RWPE2 (cell line): Measurements from ENCODE around the gene B4GALT7.
A peak's percentile ranks its signal among the peaks of the same experiment; 100 is the strongest.

ENCODE experiments used
- ATAC-seq: fragments of 200-7000 bp; cut with Tn5 transposase; 3 replicates; pipeline ENCODE4 v1.9.1; 2021; ENCODE audit warnings: low read depth
- DNase-seq: peaks from one replicate; pipeline ENCODE4 v3.0.0-alpha.2; 2020; ENCODE audit warnings: low spot score
- H3K27ac ChIP-seq: fragments of 450-650 bp; 2 replicates; pipeline ENCODE4 v1.5.1; 2017; ENCODE audit warnings: mild to moderate bottlenecking; ENCODE audit not compliant: poor library complexity, severe bottlenecking
- H3K27me3 ChIP-seq: fragments of 250-450 bp; sonication (Bioruptor Pico); 2 replicates; pipeline ENCODE4 v1.5.1; 2021; ENCODE audit warnings: mild to moderate bottlenecking, moderate library complexity; ENCODE audit not compliant: insufficient read depth, poor library complexity, severe bottlenecking
- H3K36me3 ChIP-seq: fragments of 250-450 bp; sonication (Bioruptor Pico); 2 replicates; pipeline ENCODE4 v1.5.1; 2020; ENCODE audit warnings: low read depth, mild to moderate bottlenecking, moderate library complexity
- H3K4me1 ChIP-seq: fragments of 250-450 bp; sonication (Bioruptor Pico); 2 replicates; pipeline ENCODE4 v1.5.1; 2021; ENCODE audit warnings: mild to moderate bottlenecking, moderate library complexity; ENCODE audit not compliant: insufficient read depth, poor library complexity, severe bottlenecking
- H3K4me3 ChIP-seq: fragments of 250-450 bp; sonication (Bioruptor Pico); 2 replicates; pipeline ENCODE4 v1.5.1; 2021; ENCODE audit warnings: mild to moderate bottlenecking, moderate library complexity; ENCODE audit not compliant: severe bottlenecking
- H3K9me3 ChIP-seq: fragments of 250-450 bp; sonication (Bioruptor Pico); 2 replicates; pipeline ENCODE4 v1.5.1; 2021; ENCODE audit warnings: mild to moderate bottlenecking, moderate library complexity; ENCODE audit not compliant: severe bottlenecking
- TF ChIP-seq, protein P1 (sequence below): fragments of 450-650 bp; IDR thresholded peaks from one replicate; pipeline ENCODE4 v1.5.1; 2017; ENCODE audit warnings: mild to moderate bottlenecking, moderate library complexity; ENCODE audit not compliant: poor library complexity, severe bottlenecking

B4GALT7 gene

DNA sequence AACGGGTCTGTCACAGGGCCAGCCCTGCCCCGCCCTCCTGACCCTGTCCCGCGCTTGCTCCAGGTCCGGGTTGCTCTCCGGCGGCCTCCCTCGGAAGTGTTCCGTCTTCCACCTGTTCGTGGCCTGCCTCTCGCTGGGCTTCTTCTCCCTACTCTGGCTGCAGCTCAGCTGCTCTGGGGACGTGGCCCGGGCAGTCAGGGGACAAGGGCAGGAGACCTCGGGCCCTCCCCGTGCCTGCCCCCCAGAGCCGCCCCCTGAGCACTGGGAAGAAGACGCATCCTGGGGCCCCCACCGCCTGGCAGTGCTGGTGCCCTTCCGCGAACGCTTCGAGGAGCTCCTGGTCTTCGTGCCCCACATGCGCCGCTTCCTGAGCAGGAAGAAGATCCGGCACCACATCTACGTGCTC, 4.2 kb downstream of the B4GALT7 start:
- no peaks in the 10 kb centered on the region for H3K27me3 ChIP-seq
- DNase-seq (peak; percentile 77), ATAC-seq (no peak)
- no peak overlapping the region for H3K4me3 ChIP-seq
- no peaks in the 10 kb centered on the region for H3K4me1 ChIP-seq
- no peak overlapping the region for H3K27ac ChIP-seq
- no peaks in the 10 kb centered on the region for H3K9me3 ChIP-seq
- TF ChIP-seq, protein P1, sequence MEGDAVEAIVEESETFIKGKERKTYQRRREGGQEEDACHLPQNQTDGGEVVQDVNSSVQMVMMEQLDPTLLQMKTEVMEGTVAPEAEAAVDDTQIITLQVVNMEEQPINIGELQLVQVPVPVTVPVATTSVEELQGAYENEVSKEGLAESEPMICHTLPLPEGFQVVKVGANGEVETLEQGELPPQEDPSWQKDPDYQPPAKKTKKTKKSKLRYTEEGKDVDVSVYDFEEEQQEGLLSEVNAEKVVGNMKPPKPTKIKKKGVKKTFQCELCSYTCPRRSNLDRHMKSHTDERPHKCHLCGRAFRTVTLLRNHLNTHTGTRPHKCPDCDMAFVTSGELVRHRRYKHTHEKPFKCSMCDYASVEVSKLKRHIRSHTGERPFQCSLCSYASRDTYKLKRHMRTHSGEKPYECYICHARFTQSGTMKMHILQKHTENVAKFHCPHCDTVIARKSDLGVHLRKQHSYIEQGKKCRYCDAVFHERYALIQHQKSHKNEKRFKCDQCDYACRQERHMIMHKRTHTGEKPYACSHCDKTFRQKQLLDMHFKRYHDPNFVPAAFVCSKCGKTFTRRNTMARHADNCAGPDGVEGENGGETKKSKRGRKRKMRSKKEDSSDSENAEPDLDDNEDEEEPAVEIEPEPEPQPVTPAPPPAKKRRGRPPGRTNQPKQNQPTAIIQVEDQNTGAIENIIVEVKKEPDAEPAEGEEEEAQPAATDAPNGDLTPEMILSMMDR, result no peak
- H3K36me3 ChIP-seq, result no peaks in the 10 kb centered on the region

DNA sequence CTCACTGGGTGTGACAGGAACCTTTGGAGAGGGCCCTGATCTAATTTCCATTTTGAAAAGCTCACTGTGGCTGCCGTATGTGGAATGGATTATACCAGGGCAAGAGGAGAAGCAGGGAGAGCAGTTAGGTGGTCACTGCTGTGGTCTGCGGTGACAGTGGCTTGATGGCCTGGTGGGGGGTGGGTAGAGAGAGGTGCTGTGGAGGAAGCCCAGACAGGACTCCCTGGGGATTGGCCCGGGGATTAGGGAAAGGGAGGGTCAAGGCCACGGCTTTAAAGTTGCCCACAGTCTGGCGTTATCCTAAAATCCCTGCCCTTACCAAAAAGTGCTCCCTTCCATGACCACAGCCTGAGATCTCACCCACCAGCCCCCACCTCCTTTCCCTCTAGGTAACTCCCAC, 4.7 kb downstream of the B4GALT7 start:
- DNase-seq (peak; percentile 46), ATAC-seq (no peak)
- TF ChIP-seq, protein P1, result no peak
- Histone ChIP-seq H3K27ac (no peak overlapping the region), H3K9me3 (no peaks in the 10 kb centered on the region), H3K27me3 (no peaks in the 10 kb centered on the region), H3K36me3 (no peaks in the 10 kb centered on the region), H3K4me1 (no peaks in the 10 kb centered on the region), H3K4me3 (no peak overlapping the region)

GRCh38 chr5:177605078-177605477, 5.1 kb downstream of the B4GALT7 start:
- no peaks in the 10 kb centered on the region for H3K27me3 ChIP-seq
- H3K4me1 ChIP-seq, result no peaks in the 10 kb centered on the region
- peak; percentile 59 for DNase-seq
- H3K27ac ChIP-seq, result no peak overlapping the region
- no peaks in the 10 kb centered on the region for H3K36me3 ChIP-seq
- H3K4me3 ChIP-seq, result no peak overlapping the region
- ATAC-seq, result no peak
- TF ChIP-seq, protein P1, result no peak
- H3K9me3 ChIP-seq, result no peaks in the 10 kb centered on the region

- TF ChIP-seq, protein P1, result no peak
- no peak overlapping the region for H3K27ac ChIP-seq
- no peaks in the 10 kb centered on the region for H3K9me3 ChIP-seq
- DNase-seq (peak; percentile 56), ATAC-seq (no peak)
- H3K27me3 ChIP-seq, result no peaks in the 10 kb centered on the region
- no peak overlapping the region for H3K4me3 ChIP-seq
- no peaks in the 10 kb centered on the region for H3K4me1 ChIP-seq
- no peaks in the 10 kb centered on the region for H3K36me3 ChIP-seq
Measured at GRCh38 chr5:177605667-177606066, 5.7 kb downstream of the B4GALT7 start.

DNA sequence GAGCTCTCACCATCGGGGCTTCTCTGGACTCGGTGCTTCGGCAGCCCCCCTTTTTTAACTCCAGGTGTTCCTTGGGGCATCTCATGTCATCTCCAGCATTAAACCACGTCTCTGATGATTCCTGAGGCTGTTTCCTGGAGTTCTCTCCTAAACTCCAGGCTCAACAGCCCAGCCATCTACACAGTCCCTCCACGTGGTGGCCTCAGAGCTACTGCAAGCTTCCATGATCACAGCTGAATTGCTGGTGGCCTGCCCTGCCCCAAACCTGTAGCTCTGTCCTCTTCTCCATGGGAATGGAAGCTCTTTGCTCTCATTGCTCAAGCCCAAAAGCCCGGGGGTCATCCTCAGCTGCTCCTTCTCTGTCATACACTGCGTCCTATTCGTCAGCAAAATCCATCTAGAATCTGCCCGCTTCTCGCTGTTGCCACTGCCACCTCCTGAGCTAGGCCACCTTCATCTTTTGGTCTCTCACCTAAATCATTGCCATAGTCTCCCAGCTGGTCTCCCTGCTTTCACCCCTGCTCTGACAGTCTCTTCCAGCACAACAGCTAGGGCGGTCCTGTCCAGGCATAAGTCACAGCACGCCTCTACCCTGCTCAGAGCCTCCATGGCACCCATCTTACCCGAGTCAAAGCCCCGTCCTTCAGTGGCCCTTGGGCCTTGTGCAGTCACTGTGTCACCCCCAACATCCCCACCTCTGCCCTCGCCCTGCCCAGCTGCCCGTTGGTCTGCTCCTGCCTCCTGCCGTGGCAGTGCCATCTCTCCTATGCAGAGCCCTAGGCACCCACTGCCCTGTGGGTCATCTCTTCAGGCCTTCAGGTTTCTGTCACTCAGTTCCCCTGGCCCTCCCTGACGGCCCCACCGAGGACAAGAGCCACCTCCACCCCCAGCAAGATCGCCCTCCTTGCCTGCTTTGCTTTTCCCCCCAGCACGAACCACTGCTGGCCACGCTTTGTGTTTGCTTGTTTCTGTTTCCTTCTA, 6.4 kb downstream of the B4GALT7 start:
- Histone ChIP-seq H3K4me3 (no peak overlapping the region), H3K4me1 (no peaks in the 10 kb centered on the region), H3K27me3 (no peaks in the 10 kb centered on the region), H3K9me3 (no peaks in the 10 kb centered on the region), H3K27ac (no peak overlapping the region), H3K36me3 (no peaks in the 10 kb centered on the region)
- TF ChIP-seq, protein P1, result no peak
- DNase-seq (peak; percentile 60), ATAC-seq (no peak)
